Neural cell (in vitro differentiated cells): ENCODE results near the gene UBXN2A. TPM values are rescaled to one million over a fixed set of nuclear protein-coding genes. Genes with fewer than 3 reads are reported as not detected.

ENCODE experiments used
- H2AFZ ChIP-seq: fragments of 200-600, 300-800 bp; sonication (generic), shearing (Covaris generic); 2 replicates; pipeline ENCODE4 v1.6.0; 2014; ENCODE audit warnings: low read depth, mild to moderate bottlenecking, antibody characterized with exemption, low read length, moderate library complexity
- H3F3A ChIP-seq: fragments of 200-600 bp; shearing (Covaris generic); 2 replicates; pipeline ENCODE4 v1.6.1; 2016; ENCODE audit warnings: mild to moderate bottlenecking, moderate library complexity, mixed read lengths, antibody characterized with exemption, low read length; ENCODE audit not compliant: insufficient read depth, poor library complexity, severe bottlenecking
- H3K27ac ChIP-seq: fragments of 200-600, 300-800 bp; sonication (generic), shearing (Covaris generic); 2 replicates; pipeline ENCODE4 v1.5.1; 2014; ENCODE audit warnings: mild to moderate bottlenecking, low read length, moderate library complexity
- H3K27me3 ChIP-seq: fragments of 300-800, 200-600 bp; sonication (generic), shearing (Covaris generic); 2 replicates; pipeline ENCODE4 v1.6.0; 2014; ENCODE audit warnings: mild to moderate bottlenecking, low read depth, low read length, moderate library complexity; ENCODE audit not compliant: insufficient read depth
- H3K36me3 ChIP-seq: fragments of 300-800, 200-600 bp; sonication (generic), shearing (Covaris generic); 2 replicates; pipeline ENCODE4 v1.5.1; 2014; ENCODE audit warnings: mild to moderate bottlenecking, antibody characterized with exemption, low read length, moderate library complexity; ENCODE audit not compliant: insufficient read depth
- H3K4me2 ChIP-seq: fragments of 300-800, 200-600 bp; sonication (generic), shearing (Covaris generic); 2 replicates; pipeline ENCODE4 v1.6.0; 2014; ENCODE audit warnings: mild to moderate bottlenecking, low read length
- H3K4me3 ChIP-seq: fragments of 300-800, 200-600 bp; sonication (generic), shearing (Covaris generic); 2 replicates; pipeline ENCODE4 v1.5.1; 2014; ENCODE audit warnings: mild to moderate bottlenecking, low read length, moderate library complexity
- H3K79me2 ChIP-seq: fragments of 200-600 bp; shearing (Covaris generic); replicated peaks from 2 replicates; pipeline ENCODE4 v1.6.0; 2014; ENCODE audit warnings: mild to moderate bottlenecking, low read length, moderate library complexity; ENCODE audit not compliant: insufficient read depth
- H3K9ac ChIP-seq: fragments of 300-800, 200-600 bp; sonication (generic), shearing (Covaris generic); 2 replicates; pipeline ENCODE4 v1.6.1; 2016; ENCODE audit warnings: mild to moderate bottlenecking, low read length, mixed read lengths
- H3K9me2 ChIP-seq: fragments of 200-600 bp; shearing (Covaris generic); 2 replicates; pipeline ENCODE4 v1.6.1; 2016; ENCODE audit warnings: mild to moderate bottlenecking, low read length, mixed read lengths; ENCODE audit not compliant: insufficient read depth
- H3K9me3 ChIP-seq: fragments of 200-600, 300-800 bp; sonication (generic), shearing (Covaris generic); 2 replicates; pipeline ENCODE4 v1.6.1; 2016; ENCODE audit warnings: mild to moderate bottlenecking, mixed run types, low read length, moderate library complexity, mixed read lengths
- H4K20me1 ChIP-seq: fragments of 200-600 bp; shearing (Covaris generic); 2 replicates; pipeline ENCODE4 v1.6.1; 2016; ENCODE audit warnings: mild to moderate bottlenecking, mixed run types; ENCODE audit not compliant: insufficient read depth
- EP300 ChIP-seq: fragments of 450-650 bp; conservative IDR thresholded peaks from 2 replicates; pipeline ENCODE4 v1.6.1; 2014; ENCODE audit warnings: antibody characterized with exemption, mild to moderate bottlenecking, moderate library complexity; ENCODE audit not compliant: poor library complexity, severe bottlenecking
- EZH2 ChIP-seq: fragments of 200-600, 300-800 bp; shearing (Covaris generic), sonication (generic); IDR thresholded peaks from 2 replicates; pipeline ENCODE4 v1.6.1; 2014; ENCODE audit warnings: antibody characterized with exemption, low read length, borderline replicate concordance, mild to moderate bottlenecking; ENCODE audit not compliant: insufficient read depth, poor library complexity, severe bottlenecking
- MXI1 ChIP-seq: fragments of 450-650 bp; conservative IDR thresholded peaks from 2 replicates; pipeline ENCODE4 v1.6.1; 2014; ENCODE audit warnings: antibody characterized with exemption, mild to moderate bottlenecking; ENCODE audit not compliant: poor library complexity, severe bottlenecking
- POLR2AphosphoS5 ChIP-seq: IDR thresholded peaks from 2 replicates; pipeline ENCODE4 v1.6.1; 2012
- RAD21 ChIP-seq: fragments of 450-650 bp; conservative IDR thresholded peaks from 2 replicates; pipeline ENCODE4 v1.6.1; 2014; ENCODE audit warnings: antibody characterized with exemption, mild to moderate bottlenecking, moderate library complexity
- SMC3 ChIP-seq: fragments of 450-650 bp; conservative IDR thresholded peaks from 2 replicates; pipeline ENCODE4 v1.6.1; 2014; ENCODE audit warnings: antibody characterized with exemption, mild to moderate bottlenecking, moderate library complexity; ENCODE audit not compliant: poor library complexity
- TAF1 ChIP-seq: IDR thresholded peaks from 2 replicates; pipeline ENCODE4 v1.6.1; 2012; ENCODE audit warnings: low read depth
- polyA plus RNA-seq: library from polyadenylated mRNA; depleted of rRNA; stranded (reverse); fragments of >200 nt; gene quantifications from 2 replicates; pipeline ENCODE4 v1.2.3, GENCODE V29; 2014
- TF ChIP-seq, protein P1 (sequence below): fragments of 450-650 bp; IDR thresholded peaks from 2 replicates; pipeline ENCODE4 v1.5.1; 2014; ENCODE audit warnings: antibody characterized with exemption, mild to moderate bottlenecking, moderate library complexity; ENCODE audit not compliant: poor library complexity, severe bottlenecking
- TF ChIP-seq, protein P2 (sequence below): IDR thresholded peaks from 2 replicates; pipeline ENCODE4 v1.6.1; 2012; ENCODE audit warnings: borderline replicate concordance

UBXN2A gene
- polyA plus RNA-seq, 1 donor from 2014 or later, result 11.0 TPM

DNA sequence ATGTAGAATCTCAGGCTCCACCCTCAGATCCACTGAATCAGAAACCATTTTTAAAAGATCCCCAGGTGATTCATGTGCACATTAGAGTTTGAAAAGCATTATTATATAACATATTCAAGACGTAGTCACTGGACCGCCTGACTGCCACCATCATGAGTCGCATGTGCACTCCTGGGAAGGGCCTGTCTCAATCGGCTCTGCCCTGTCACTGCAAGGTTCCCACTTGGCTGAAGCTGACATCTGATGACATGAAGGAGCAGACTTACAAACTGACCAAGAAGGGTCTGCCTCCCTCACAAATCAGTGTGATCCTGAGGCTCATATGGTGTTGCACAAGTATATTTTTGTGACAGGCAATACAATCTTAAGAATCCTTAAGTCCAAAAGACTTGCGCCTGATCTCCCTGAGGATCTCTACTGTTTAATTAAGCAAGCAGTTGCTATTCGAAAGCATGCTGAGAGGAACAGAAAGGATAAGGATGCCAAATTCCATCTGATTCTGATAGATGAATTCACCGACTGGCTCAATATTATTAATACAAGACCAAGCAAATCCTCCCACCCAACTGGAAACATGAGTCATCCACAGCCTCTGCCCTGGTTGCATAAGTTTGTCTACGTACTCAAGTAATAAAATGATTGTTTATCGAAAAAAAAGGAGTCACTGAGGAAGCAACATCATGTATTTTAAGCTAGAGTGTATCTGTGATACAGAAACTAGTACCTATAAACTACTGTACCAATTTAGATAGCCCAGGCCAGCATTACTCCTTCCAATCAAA, 39.5 kb upstream of the UBXN2A start:
- no peak overlapping the region for H2AFZ ChIP-seq
- no peak overlapping the region for H3K4me2 ChIP-seq
- no peaks in the 10 kb centered on the region for H3K36me3 ChIP-seq
- no peak overlapping the region for H3K27ac ChIP-seq
- H3K9ac ChIP-seq, result no peak overlapping the region
- H3K9me2 ChIP-seq, result no peaks in the 10 kb centered on the region
- no peaks in the 10 kb centered on the region for H4K20me1 ChIP-seq
- no peaks in the 10 kb centered on the region for H3K27me3 ChIP-seq
- no peak for TF ChIP-seq RAD21
- TF ChIP-seq, protein P1, sequence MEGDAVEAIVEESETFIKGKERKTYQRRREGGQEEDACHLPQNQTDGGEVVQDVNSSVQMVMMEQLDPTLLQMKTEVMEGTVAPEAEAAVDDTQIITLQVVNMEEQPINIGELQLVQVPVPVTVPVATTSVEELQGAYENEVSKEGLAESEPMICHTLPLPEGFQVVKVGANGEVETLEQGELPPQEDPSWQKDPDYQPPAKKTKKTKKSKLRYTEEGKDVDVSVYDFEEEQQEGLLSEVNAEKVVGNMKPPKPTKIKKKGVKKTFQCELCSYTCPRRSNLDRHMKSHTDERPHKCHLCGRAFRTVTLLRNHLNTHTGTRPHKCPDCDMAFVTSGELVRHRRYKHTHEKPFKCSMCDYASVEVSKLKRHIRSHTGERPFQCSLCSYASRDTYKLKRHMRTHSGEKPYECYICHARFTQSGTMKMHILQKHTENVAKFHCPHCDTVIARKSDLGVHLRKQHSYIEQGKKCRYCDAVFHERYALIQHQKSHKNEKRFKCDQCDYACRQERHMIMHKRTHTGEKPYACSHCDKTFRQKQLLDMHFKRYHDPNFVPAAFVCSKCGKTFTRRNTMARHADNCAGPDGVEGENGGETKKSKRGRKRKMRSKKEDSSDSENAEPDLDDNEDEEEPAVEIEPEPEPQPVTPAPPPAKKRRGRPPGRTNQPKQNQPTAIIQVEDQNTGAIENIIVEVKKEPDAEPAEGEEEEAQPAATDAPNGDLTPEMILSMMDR, result no peak
- TF ChIP-seq EZH2, result no peak
- no peak for TF ChIP-seq SMC3
- H3F3A ChIP-seq, result no peaks in the 10 kb centered on the region
- H3K9me3 ChIP-seq, result no peaks in the 10 kb centered on the region
- no peak overlapping the region for H3K4me3 ChIP-seq
- peaks cover 57% of the 10 kb centered on the region for H3K79me2 ChIP-seq

DNA sequence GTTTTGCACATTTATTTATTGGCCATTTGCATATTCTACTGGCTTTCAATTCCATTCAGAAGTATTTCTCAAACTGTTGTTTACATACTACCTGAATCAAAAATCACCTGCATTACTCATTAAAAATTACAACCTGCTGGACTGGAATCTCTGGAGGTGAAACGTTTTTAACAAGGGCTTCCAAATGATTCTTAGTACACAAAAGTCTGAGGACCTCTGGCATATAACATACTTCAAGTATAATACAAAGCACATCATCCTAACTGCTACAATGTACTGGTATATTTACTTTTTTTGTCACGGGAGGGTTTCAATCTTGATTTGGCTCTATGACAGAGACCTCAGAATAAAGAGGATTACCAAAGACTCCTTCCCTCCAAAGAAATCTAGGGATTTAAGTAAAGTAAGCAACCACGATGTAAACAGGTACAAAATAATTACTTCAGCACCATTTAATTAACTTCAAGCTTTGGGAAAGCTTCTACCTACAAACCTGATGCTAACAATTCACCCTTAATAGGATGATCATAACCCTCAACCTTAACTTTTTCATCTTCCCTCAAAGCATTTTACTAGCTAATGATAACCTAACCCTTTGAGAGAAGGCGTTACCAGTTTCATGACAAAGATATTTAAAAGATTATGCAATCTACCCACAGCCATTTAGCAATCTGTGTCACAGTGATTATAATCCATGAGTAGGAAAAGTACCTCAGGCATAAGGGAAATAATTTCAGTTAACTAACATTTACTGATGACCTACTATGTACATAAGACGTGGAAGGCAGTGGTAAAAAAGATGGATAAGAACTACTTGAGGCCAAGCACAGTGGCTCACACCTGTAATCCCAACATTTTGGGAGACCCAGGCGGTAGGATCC, 38.1 kb upstream of the UBXN2A start:
- Histone ChIP-seq H3K4me2 (no peak overlapping the region), H3K9ac (no peak overlapping the region), H3K9me2 (no peaks in the 10 kb centered on the region), H3K27ac (no peak overlapping the region), H3K9me3 (no peaks in the 10 kb centered on the region), H3K36me3 (no peaks in the 10 kb centered on the region), H3K79me2 (peaks cover 52% of the 10 kb centered on the region), H3K27me3 (no peaks in the 10 kb centered on the region), H3F3A (no peaks in the 10 kb centered on the region), H3K4me3 (no peak overlapping the region), H2AFZ (no peak overlapping the region), H4K20me1 (no peaks in the 10 kb centered on the region)
- no peak for TF ChIP-seq POLR2AphosphoS5

DNA sequence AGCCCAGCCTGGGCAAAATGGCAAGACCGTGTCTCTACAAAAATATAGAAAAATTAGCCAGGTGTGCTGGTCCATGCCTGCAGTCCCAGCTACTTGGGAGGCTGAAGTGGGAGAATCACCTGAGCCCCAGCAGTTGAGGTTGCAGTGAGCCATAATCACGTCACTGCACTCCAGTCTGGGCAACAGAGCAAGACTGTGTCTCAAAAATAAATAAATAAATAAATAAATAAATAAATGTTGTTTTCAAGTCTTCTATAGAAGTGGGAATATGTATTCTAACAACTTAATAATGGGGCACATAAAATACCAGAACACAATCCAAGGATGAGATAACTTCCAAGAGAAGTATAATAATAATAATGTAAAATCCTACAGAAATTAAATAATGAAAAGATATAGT, 37.2 kb upstream of the UBXN2A start:
- Histone ChIP-seq H2AFZ (no peak overlapping the region), H3K27me3 (no peaks in the 10 kb centered on the region), H3K27ac (no peak overlapping the region), H3K4me2 (no peak overlapping the region), H3K9me3 (no peaks in the 10 kb centered on the region), H3K9me2 (no peaks in the 10 kb centered on the region), H3F3A (no peaks in the 10 kb centered on the region), H4K20me1 (no peaks in the 10 kb centered on the region), H3K4me3 (no peak overlapping the region), H3K9ac (no peak overlapping the region), H3K79me2 (peaks cover 46% of the 10 kb centered on the region), H3K36me3 (no peaks in the 10 kb centered on the region)
- no peak for TF ChIP-seq EP300
- TF ChIP-seq SMC3, result no peak
- TF ChIP-seq, protein P1, result no peak
- TF ChIP-seq, protein P2, sequence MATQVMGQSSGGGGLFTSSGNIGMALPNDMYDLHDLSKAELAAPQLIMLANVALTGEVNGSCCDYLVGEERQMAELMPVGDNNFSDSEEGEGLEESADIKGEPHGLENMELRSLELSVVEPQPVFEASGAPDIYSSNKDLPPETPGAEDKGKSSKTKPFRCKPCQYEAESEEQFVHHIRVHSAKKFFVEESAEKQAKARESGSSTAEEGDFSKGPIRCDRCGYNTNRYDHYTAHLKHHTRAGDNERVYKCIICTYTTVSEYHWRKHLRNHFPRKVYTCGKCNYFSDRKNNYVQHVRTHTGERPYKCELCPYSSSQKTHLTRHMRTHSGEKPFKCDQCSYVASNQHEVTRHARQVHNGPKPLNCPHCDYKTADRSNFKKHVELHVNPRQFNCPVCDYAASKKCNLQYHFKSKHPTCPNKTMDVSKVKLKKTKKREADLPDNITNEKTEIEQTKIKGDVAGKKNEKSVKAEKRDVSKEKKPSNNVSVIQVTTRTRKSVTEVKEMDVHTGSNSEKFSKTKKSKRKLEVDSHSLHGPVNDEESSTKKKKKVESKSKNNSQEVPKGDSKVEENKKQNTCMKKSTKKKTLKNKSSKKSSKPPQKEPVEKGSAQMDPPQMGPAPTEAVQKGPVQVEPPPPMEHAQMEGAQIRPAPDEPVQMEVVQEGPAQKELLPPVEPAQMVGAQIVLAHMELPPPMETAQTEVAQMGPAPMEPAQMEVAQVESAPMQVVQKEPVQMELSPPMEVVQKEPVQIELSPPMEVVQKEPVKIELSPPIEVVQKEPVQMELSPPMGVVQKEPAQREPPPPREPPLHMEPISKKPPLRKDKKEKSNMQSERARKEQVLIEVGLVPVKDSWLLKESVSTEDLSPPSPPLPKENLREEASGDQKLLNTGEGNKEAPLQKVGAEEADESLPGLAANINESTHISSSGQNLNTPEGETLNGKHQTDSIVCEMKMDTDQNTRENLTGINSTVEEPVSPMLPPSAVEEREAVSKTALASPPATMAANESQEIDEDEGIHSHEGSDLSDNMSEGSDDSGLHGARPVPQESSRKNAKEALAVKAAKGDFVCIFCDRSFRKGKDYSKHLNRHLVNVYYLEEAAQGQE, result no peak
- no peak for TF ChIP-seq MXI1
- TF ChIP-seq EZH2, result no peak
- no peak for TF ChIP-seq POLR2AphosphoS5
- no peak for TF ChIP-seq RAD21
- no peak for TF ChIP-seq TAF1
